Activated CD8-positive, alpha-beta T cell treated with anti-CD3 and anti-CD28 coated beads, Interleukin-2, amount 10 ng/mL, durations not matched to agents 7 days and 5 days (primary cell): ENCODE measurements around the gene VRK3. TPM values are rescaled to one million over a fixed set of nuclear protein-coding genes. Genes with fewer than 3 reads are reported as not detected.

Experiments used
- total RNA-seq, 2 experiments: library from RNA; stranded (reverse); gene quantifications; one replicate each; pipeline ENCODE4 v1.2.3, GENCODE V29; 2021

The VRK3 gene
- total RNA-seq, 2 experiments from 2014 or later = 67.7 to 74.8 TPM

Other genes starting within 250 kb of the VRK3 start
- gene FUZ, start 212.1 kb downstream of the VRK3 start, total RNA-seq = 10 to 100 TPM; 23.1 to 24.2 TPM
- gene MED25, start 207.1 kb downstream of the VRK3 start, total RNA-seq = 10 to 100 TPM; 59.9 to 62.2 TPM
- 10 to 100 TPM; 78.8 to 94.3 TPM for gene PTOV1, start 174.2 kb downstream of the VRK3 start, total RNA-seq
- 100 to 1,000 TPM; 113 to 120 TPM for gene PNKP, start 157.8 kb downstream of the VRK3 start, total RNA-seq
- 10 to 100 TPM; 15.6 to 16.4 TPM for gene AKT1S1, start 148.0 kb downstream of the VRK3 start, total RNA-seq
- gene TBC1D17, start 147.7 kb downstream of the VRK3 start, total RNA-seq = 10 to 100 TPM; 28.6 to 30.8 TPM
- 1 to 10 TPM; 1.2 to 1.6 TPM for gene IL4I1, start 128.5 kb downstream of the VRK3 start, total RNA-seq
- gene ATF5, start 96.2 kb downstream of the VRK3 start, total RNA-seq = 1 to 10 TPM; 7.1 to 9.3 TPM
- 100 to 1,000 TPM; 116 to 122 TPM for gene NUP62, start 95.9 kb downstream of the VRK3 start, total RNA-seq
- not detected for gene SIGLEC11, start 64.2 kb downstream of the VRK3 start, total RNA-seq
- gene ZNF473, start 633 bp upstream of the VRK3 start, total RNA-seq = 1 to 10 TPM; 8.3 to 9.0 TPM
- gene IZUMO2, start 137.9 kb upstream of the VRK3 start, total RNA-seq = not detected
- not detected for gene MYH14, start 178.2 kb upstream of the VRK3 start, total RNA-seq